ACHN (cell line): ENCODE data around the gene OR2Z1.

Source experiments
- DNase-seq: peaks from one replicate; pipeline ENCODE4 v3.0.0-alpha.2; 2015
- in situ Hi-C: cut with HindIII; loops from 2 replicates; pipeline ENCODE4 v1.10.0; 2017; ENCODE audit warnings: low sequenced_read_pairs, low pct_ligation_motif_present, low pct_unique_long_range_greater_than_20kb

The OR2Z1 gene

GRCh38 chr19:8721334-8721733, at the start of gene OR2Z1:
Gene OR2Z1 (plus strand): TSS chr19:8721634. CDS start chr19:8731029, 9,395 bp downstream.
- no peak for DNase-seq
- in situ Hi-C loops: no loop called here

- no peak for DNase-seq
- in situ Hi-C loops: no loop called here
Measured at GRCh38 chr19:8673276-8673891, 48.0 kb upstream of the OR2Z1 start.

GRCh38 chr19:8675066-8675465, 46.4 kb upstream of the OR2Z1 start:
- DNase-seq: no peak
- in situ Hi-C loops: no loop called here

DNA sequence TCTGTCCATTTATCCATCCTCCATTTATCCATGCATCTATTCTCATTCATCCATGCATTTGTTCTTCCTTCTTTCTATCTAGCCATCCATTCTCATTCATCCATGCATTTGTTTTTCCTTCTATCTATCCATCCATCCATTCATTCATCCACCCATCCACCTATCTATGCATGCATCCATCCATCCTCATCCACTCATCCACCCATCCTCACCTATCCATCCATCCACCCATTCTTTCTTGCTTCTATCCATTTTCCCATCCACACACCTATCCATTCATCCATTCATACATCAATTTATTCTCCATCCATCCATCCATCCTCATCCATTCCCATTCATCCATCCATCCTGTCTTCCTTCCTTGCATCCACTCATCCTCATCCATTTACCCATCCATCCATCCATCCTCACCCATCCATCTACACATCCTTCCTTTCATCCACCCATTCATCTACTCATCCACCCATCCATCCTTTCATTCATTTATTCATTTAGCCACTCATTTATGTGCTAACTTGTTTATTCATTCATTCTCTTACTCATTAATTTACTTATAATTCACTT, 43.1 kb upstream of the OR2Z1 start:
- no peak for DNase-seq
- in situ Hi-C loops: no loop called here

DNA sequence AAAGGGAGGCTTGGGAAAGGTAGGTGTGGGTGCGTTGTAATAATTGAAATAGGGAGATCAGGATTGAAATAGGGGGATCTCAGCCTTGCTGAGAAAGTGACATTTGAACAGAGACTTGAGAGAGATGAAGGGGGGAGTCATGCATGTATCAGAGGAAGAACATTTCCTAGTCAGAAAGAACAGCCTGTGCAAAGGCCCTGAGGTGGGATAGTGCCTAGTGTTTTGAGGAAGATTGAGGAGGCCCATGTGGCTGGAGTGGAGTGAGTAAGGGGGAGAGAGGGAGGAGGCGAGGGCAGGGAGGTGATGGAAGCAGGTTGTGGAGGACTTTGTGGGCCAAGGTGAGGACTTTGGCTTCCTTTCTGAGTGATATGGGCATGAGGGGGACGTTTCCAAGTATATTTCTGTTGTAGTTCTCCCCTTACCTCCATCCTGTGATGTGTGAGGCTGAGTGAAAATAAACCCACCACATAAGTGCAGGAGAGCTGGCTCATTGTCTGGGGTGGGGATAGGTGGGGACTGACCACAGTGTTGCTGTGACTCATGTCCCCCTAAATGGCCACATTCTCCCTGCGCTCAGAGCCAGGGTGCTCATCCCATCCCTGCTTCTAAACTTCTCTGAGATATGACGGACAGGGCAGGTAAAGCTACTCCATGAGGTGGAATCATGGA, 40.6 kb upstream of the OR2Z1 start:
- no peak for DNase-seq

GRCh38 chr19:8681345-8682029, 39.9 kb upstream of the OR2Z1 start:
- in situ Hi-C loops: no loop called here
- DNase-seq: no peak

More for the DNA sequence above, 40.6 kb upstream of the OR2Z1 start:
- in situ Hi-C loops: no loop called here

GRCh38 chr19:8682472-8682871, 39.0 kb upstream of the OR2Z1 start:
- in situ Hi-C loops: no loop called here
- DNase-seq: no peak

GRCh38 chr19:8682931-8683330, 38.5 kb upstream of the OR2Z1 start:
- no peak for DNase-seq
- in situ Hi-C loops: no loop called here

DNA sequence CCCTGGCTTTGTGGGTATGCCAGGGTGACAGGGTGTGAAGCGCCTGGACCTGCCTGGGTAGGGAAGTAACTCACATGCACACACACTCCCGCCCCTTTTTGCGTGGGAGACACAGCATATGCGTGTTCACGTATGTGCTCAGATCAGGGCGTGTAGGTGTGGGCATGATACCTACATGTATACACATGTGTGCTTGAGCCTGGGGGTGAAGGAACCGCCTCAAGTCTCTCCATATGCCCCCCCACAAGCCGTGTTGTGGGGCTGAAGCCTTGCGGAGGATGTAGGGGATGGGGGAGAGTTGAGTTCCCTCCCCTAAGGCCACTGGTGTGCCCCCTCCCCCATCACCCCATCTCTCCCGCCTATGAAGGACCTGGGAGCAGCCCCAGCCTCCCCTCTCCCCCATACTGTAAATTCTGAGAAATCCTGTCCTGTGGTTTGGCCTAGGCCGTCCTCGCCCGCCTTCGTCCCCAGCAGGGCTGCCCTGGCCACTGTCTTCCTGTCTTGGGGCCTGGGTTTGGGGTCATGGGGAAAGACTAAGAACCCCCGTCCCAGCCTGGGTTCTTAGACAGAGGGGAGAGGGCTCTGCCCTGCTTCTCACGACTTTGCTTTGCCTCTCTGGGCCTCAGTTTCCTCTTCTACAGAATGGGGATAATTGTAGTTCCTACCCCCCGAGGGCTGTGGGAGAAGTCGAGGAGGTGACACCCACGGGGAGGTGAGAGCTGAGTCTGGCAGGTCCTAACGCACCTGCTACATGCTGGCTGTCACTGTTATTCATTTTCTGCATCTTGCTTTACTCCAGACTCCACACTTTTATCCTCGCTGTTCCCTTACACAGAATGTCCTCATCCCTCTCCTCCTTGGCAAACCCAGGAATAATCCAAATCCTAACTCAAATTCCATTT, 37.2 kb upstream of the OR2Z1 start:
- in situ Hi-C loops: no loop called here

DNA sequence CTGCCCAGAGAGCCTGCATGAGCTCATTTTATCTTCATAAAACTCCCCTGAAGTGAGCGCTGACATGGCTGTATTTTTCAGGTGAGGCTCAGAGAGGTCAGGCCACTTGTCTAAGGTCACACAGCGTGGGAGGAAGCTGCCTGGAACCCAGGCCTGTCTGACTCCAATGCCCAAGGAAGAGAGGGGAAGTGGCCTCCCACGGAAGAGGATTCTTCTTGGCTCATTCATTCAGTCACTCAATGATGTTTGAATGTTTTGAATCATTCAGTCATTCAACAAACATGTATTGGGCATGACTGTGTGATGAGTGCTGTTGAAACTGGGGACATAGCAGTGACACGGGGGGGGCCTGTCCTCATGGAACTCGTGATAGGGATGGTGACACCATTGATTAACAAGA, 34.9 kb upstream of the OR2Z1 start:
- in situ Hi-C loops: no loop called here
- DNase-seq: no peak

More for the DNA sequence above, 37.2 kb upstream of the OR2Z1 start:
- DNase-seq: no peak

- in situ Hi-C loops: no loop called here
- DNase-seq: no peak
Measured at GRCh38 chr19:8688930-8689329, 32.5 kb upstream of the OR2Z1 start.

- in situ Hi-C loops: no loop called here
- DNase-seq: no peak
Measured at GRCh38 chr19:8690753-8691539, 30.5 kb upstream of the OR2Z1 start.

- in situ Hi-C loops: no loop called here
- no peak for DNase-seq
Measured at GRCh38 chr19:8695501-8695900, 25.9 kb upstream of the OR2Z1 start.

DNA sequence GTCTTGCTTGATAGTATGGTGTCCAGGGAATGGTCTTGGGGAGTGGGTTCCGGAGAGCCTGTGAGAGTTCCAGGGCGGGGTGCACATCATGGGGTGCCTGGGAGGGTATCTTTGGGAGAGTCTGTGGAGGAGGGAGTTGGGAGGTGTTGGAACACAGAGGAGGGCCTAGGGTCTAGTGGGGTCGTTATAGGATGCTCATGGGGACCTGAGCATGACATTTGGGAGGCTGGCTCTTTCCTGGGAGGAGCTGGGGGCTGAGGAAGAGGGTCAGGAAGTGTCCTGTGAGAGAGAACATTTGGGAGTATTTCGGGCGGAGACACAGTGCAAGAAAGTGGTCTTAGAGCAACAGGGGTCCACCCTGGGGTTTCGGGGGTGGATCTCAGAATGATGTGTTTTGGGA, 25.5 kb upstream of the OR2Z1 start:
- DNase-seq: no peak
- in situ Hi-C loops: no loop called here

DNA sequence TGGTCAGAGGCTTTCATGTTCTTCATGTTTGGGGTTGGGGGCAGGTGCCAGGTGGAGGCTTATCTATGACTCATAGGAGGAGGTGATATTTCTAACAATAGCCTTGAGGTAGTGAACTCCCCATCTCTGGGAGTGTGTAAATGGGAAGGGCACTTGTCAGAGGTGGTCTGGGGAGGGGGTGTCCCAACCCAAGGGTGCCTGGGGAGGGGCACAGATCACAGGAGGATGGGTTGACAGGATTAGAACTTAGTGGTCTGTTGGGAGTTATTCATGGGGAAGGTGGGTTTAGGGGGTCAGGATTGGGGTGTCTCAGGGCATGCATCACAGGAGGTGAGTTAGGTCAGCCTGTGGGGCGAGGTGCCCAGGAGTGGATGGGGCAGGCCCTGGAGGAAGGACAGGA, 24.4 kb upstream of the OR2Z1 start:
- DNase-seq: no peak
- in situ Hi-C loops: no loop called here

DNA sequence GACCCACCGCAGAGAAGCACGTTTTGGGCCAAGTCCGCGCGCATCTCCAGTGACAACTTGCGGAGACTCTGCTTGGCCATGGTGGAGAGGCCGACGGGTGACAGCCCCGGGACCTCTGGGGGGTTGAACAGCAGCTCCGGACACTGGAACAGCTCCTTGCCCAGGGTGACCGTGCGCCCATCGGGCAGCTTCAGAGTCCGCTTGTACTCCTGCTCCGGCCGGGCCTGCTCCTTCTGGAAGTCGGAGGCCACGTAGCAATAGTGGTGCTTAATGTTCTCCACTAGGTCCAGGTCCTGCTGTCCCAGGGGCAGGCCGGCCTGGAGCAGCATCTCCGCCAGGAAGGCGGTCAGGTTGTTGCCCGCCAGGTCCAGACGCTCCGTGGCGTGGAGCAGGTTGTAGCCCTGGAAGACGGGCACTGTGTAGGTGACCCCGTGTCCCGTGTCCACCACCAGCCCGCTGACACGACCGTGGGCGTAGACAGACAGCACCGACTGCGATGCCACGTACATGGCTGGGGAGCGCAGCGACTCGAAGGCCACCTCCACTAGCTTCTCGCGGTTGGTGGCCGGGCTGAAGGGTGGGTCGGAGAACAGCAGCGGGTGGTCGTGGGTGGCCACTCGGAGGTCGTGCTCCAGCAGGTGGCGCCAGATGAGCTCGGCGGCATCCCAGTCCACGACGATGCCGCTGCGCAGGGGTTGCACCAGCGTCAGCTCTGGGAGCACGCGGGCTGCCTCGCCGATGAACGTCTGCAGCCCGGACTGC, 23.6 kb upstream of the OR2Z1 start:
- in situ Hi-C loops: no loop called here

GRCh38 chr19:8698433-8699063, 22.9 kb upstream of the OR2Z1 start, which contains the start of gene ACTL9:
Gene ACTL9 (minus strand): TSS chr19:8698795. CDS start chr19:8698701, 94 bp downstream.
- DNase-seq: no peak
- in situ Hi-C loops: no loop called here

More for the DNA sequence above, 23.6 kb upstream of the OR2Z1 start:
- DNase-seq: no peak
